Measurements from ENCODE around the gene OGFOD3. TPM values are rescaled to one million over a fixed set of nuclear protein-coding genes. Genes with fewer than 3 reads are reported as not detected.
A peak's percentile ranks its signal among the peaks of the same experiment; 100 is the strongest.

OGFOD3 gene
- total and polyA plus RNA-seq, 9 of the 15 experiments (the other 6 are each of a cell fraction or from before 2014, with no cell fraction given), result 0.69 to 44.7 (median 18.9) TPM

- TF ChIP-seq HOMEZ (CRISPR knock-in tag; IDR thresholded peaks at IDR 0.05) (peak; percentile 89), ZNF408 (CRISPR knock-in tag; IDR thresholded peaks at IDR 0.05; ENCODE audit: low read depth) (no peak), SMARCE1 (IDR thresholded peaks at IDR 0.05) (peak; percentile 97), MEIS2 (IDR thresholded peaks at IDR 0.05; ENCODE audit: partially characterized antibody) (peak; percentile 81), ZNF449 (CRISPR knock-in tag; IDR thresholded peaks at IDR 0.05) (0 out of 2 replicates have a peak, but pooled peaks have one; percentile 9), ZNF75A (CRISPR knock-in tag; IDR thresholded peaks at IDR 0.05) (no peak), TCF15 (CRISPR knock-in tag; IDR thresholded peaks at IDR 0.05) (peak; percentile 69; the same call in 1 of the 2 replicates), ZNF232 (CRISPR knock-in tag; IDR thresholded peaks at IDR 0.05) (no peak), ZNF717 (CRISPR knock-in tag; IDR thresholded peaks at IDR 0.05) (no peak), RFX1 (IDR thresholded peaks at IDR 0.05) (no peak), ZNF586 (CRISPR knock-in tag; conservative IDR thresholded peaks at IDR 0.05) (no peak; the same call in 1 of the 2 replicates), SAFB2 (IDR thresholded peaks at IDR 0.05; ENCODE audit: borderline replicate concordance, low read depth, low read length, severe bottlenecking) (no peak), ZNF830 (CRISPR knock-in tag; IDR thresholded peaks at IDR 0.05) (0 out of 2 replicates have a peak, but pooled peaks have one; percentile 17), STAT5B (CRISPR knock-in tag; IDR thresholded peaks at IDR 0.05) (no peak), MBD1 (CRISPR knock-in tag; IDR thresholded peaks at IDR 0.05) (peak; percentile 44), YY1 (IDR thresholded peaks at IDR 0.05; ENCODE audit: borderline replicate concordance in 1 of 3, control insufficient read depth in 1 of 3, extremely low read depth in 1 of 3, insufficient read depth in 3 of 3, insufficient read length in 1 of 3, insufficient replicate concordance in 2 of 3, low read depth in 1 of 3, low read length in 2 of 3) (no peak), TCFL5 (CRISPR knock-in tag; conservative IDR thresholded peaks at IDR 0.05) (no peak; the same call in 1 of the 2 replicates), RBM25 (IDR thresholded peaks at IDR 0.05; ENCODE audit: low read depth, low read length, severe bottlenecking) (no peak), BCOR (IDR thresholded peaks at IDR 0.05) (peak; percentile 94), TOE1 (IDR thresholded peaks at IDR 0.05; ENCODE audit: borderline replicate concordance) (peak; percentile 84), TOE1 (CRISPR knock-in tag; IDR thresholded peaks at IDR 0.05; ENCODE audit: borderline replicate concordance, low read depth) (no peak)
Measured at GRCh38 chr17:82345151-82345976, 73.0 kb downstream of the OGFOD3 start (continued).
